Body of pancreas (tissue), 4 donors: ENCODE results near the gene PCSK1N. TPM values are rescaled to one million over a fixed set of nuclear protein-coding genes. Genes with fewer than 3 reads are reported as not detected.

Experiments
- ATAC-seq: fragments of 150-250 bp; one replicate; pipeline ENCODE4 v1.9.1; 2016
- DNase-seq, 4 donors: peaks; one replicate each; pipeline ENCODE4 v3.0.0-alpha.2; 2019
- H3K27ac ChIP-seq, 4 donors: fragments of 200-600 bp; sonication (generic); 1 replicate in 3 of 4; 2 replicates in 1 of 4; pipeline versions ENCODE4 v1.5.1 to v1.6.1; 2016 to 2019; ENCODE audit warnings: mild to moderate bottlenecking in 1 of 4, mixed read lengths in 1 of 4, moderate library complexity in 1 of 4
- H3K27me3 ChIP-seq, 2 donors: fragments of 200-600 bp; sonication (generic); one replicate each; pipeline ENCODE4 v1.6.0; 2016; ENCODE audit warnings: mild to moderate bottlenecking in 1 of 2
- H3K36me3 ChIP-seq, 2 donors: fragments of 200-600 bp; sonication (generic); replicated peaks in 1 of 2; 2 replicates each; pipeline ENCODE4 v1.5.1; 2016; ENCODE audit warnings: low read depth in 2 of 2; ENCODE audit not compliant: insufficient read depth in 1 of 2
- H3K4me1 ChIP-seq: fragments of 200-600 bp; sonication (generic); one replicate; pipeline ENCODE4 v1.6.0; 2016
- H3K4me3 ChIP-seq, 2 donors: fragments of 200-600 bp; sonication (generic); 1 replicate in 1 of 2; 2 replicates in 1 of 2; pipeline ENCODE4 v1.5.1; 2016 to 2019
- H3K9me3 ChIP-seq, 3 donors: fragments of 200-600 bp; sonication (generic); 1 replicate in 2 of 3; 2 replicates in 1 of 3; pipeline ENCODE4 v1.5.1; 2016
- POLR2A ChIP-seq, 3 donors: fragments of 450-650 bp; IDR thresholded peaks; one replicate each; pipeline ENCODE4 v1.6.1; 2016; ENCODE audit warnings: antibody characterized with exemption in 3 of 3, mild to moderate bottlenecking in 2 of 3
- WGBS, 2 donors: methylation state at CpG; one replicate each; pipeline ENCODE4 v1.1.5; 2017; 5-methylcytosine and 5-hydroxymethylcytosine counted together
- intact Hi-C: fragments of 100-400 bp; cut with DNase I; formaldehyde crosslinking; loops from one replicate; pipeline ENCODE4 v1.15.1; 2023
- total RNA-seq, 2 donors: library from RNA; depleted of rRNA; stranded (reverse); fragments of >200 nt; gene quantifications; one replicate each; pipeline ENCODE4 v1.1.0, GENCODE V29; 2016
- TF ChIP-seq, protein P1 (sequence below), 7 experiments: fragments of 450-650 bp in 4 of 7; fragments of 200-600 bp in 3 of 7; sonication (generic) in 3 of 7; IDR thresholded peaks; one replicate each; pipeline ENCODE4 v1.5.1; 2016 to 2019; ENCODE audit warnings: antibody characterized with exemption in 7 of 7

The PCSK1N gene
- total RNA-seq, 2 donors from 2014 or later = 110 to 196 TPM

- H3K36me3 ChIP-seq = no peaks in the 10 kb centered on the region
- H3K27ac ChIP-seq = no peak overlapping the region
- intact Hi-C loops = no loop called here
- no peak for DNase-seq
- no peak for ATAC-seq
- no peaks in the 10 kb centered on the region for H3K4me1 ChIP-seq
- TF ChIP-seq POLR2A (IDR thresholded peaks at IDR 0.05) = no peak
- TF ChIP-seq, protein P1, sequence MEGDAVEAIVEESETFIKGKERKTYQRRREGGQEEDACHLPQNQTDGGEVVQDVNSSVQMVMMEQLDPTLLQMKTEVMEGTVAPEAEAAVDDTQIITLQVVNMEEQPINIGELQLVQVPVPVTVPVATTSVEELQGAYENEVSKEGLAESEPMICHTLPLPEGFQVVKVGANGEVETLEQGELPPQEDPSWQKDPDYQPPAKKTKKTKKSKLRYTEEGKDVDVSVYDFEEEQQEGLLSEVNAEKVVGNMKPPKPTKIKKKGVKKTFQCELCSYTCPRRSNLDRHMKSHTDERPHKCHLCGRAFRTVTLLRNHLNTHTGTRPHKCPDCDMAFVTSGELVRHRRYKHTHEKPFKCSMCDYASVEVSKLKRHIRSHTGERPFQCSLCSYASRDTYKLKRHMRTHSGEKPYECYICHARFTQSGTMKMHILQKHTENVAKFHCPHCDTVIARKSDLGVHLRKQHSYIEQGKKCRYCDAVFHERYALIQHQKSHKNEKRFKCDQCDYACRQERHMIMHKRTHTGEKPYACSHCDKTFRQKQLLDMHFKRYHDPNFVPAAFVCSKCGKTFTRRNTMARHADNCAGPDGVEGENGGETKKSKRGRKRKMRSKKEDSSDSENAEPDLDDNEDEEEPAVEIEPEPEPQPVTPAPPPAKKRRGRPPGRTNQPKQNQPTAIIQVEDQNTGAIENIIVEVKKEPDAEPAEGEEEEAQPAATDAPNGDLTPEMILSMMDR (IDR thresholded peaks at IDR 0.05) = no peak
- H3K9me3 ChIP-seq = no peaks in the 10 kb centered on the region
- WGBS, 2 donors = 54 to 77% methylated on average over 3 to 7 of the region's 7 CpGs
- no peak overlapping the region for H3K4me3 ChIP-seq
- no peaks in the 10 kb centered on the region for H3K27me3 ChIP-seq
Measured at GRCh38 chrX:48852857-48853256, 17.4 kb upstream of the PCSK1N start.

GRCh38 chrX:48848847-48849246, 13.4 kb upstream of the PCSK1N start:
- Histone ChIP-seq H3K27me3 (no peaks in the 10 kb centered on the region), H3K27ac (no peak overlapping the region), H3K4me3 (no peak overlapping the region), H3K9me3 (no peaks in the 10 kb centered on the region), H3K4me1 (no peaks in the 10 kb centered on the region), H3K36me3 (no peaks in the 10 kb centered on the region)
- WGBS, 2 donors = 30 to 36% methylated on average over 1 of the region's 1 CpG
- DNase-seq (no peak), ATAC-seq (no peak)
- intact Hi-C loops = no loop called here
- no peak for TF ChIP-seq POLR2A (IDR thresholded peaks at IDR 0.05)
- TF ChIP-seq, protein P1 (IDR thresholded peaks at IDR 0.05) = no peak

GRCh38 chrX:48839686-48840085, 4.3 kb upstream of the PCSK1N start:
- H3K4me3 ChIP-seq = no peak overlapping the region
- intact Hi-C loops = no loop called here
- no peaks in the 10 kb centered on the region for H3K27me3 ChIP-seq
- no peak for DNase-seq
- no peaks in the 10 kb centered on the region for H3K9me3 ChIP-seq
- H3K4me1 ChIP-seq = no peaks in the 10 kb centered on the region
- H3K27ac ChIP-seq = no peak overlapping the region
- TF ChIP-seq, protein P1 (IDR thresholded peaks at IDR 0.05) = no peak
- 77 to 84% methylated on average over 9 to 10 of the region's 10 CpGs for WGBS, 2 donors
- no peak for ATAC-seq
- H3K36me3 ChIP-seq = no peaks in the 10 kb centered on the region

DNA sequence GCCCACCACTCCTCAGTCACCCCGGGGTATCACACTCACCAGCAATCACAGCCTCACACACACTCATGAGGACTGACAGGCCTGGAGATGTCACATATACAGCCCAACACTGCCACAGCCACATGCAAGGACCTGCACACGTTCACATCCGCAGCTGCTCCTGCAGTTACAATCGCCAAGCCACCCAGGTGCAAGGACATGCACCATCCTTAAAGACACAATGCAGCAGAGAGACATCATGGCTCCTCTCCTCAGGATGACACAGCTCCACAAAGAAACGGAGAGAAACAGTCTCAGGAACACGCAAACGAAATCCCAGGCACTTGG, 1.1 kb downstream of the PCSK1N start:
- no peak for ATAC-seq
- intact Hi-C loops = no loop called here
- no peak overlapping the region for H3K27ac ChIP-seq
- TF ChIP-seq, protein P1 (IDR thresholded peaks at IDR 0.05) = no peak
- no peak for TF ChIP-seq POLR2A (IDR thresholded peaks at IDR 0.05)
- no peaks in the 10 kb centered on the region for H3K9me3 ChIP-seq
- no peaks in the 10 kb centered on the region for H3K4me1 ChIP-seq
- DNase-seq = no peak
- WGBS, 2 donors = 8% methylated on average over 2 to 7 of the region's 7 CpGs
- H3K36me3 ChIP-seq = no peaks in the 10 kb centered on the region
- H3K27me3 ChIP-seq = no peaks in the 10 kb centered on the region
- H3K4me3 ChIP-seq = no peak overlapping the region

DNA sequence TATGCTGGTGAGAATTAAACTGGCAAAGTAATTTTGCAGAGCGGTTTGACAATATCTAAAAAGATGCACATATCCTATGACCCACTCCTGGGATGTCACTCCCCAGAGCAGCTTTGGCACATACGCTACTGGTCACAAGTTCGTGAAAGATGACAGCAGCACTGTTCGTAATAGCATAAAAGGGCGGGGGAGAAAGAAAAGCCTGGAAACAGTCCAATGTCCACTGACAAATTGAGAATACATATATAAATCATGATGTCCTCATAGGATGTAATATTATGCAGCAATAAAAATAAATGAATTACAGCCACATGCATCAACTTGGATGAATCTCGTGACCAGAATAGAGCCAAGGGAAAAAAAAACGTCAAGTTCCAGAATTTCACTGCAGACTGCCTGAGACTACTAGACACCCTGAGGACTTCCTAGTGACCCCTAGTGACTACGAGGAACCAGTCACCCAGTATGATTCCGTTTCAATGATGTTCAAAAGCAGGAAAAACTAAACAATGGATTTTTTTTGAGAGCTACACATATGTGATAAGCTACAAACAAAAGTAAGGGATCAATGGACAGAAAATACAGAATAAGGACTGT, 1.8 kb downstream of the PCSK1N start:
- no peaks in the 10 kb centered on the region for H3K27me3 ChIP-seq
- no peaks in the 10 kb centered on the region for H3K9me3 ChIP-seq
- DNase-seq (no peak), ATAC-seq (no peak)
- 15 to 20% methylated on average over 8 to 9 of the region's 9 CpGs for WGBS, 2 donors
- H3K4me3 ChIP-seq = no peak overlapping the region
- no peak overlapping the region for H3K27ac ChIP-seq
- TF ChIP-seq POLR2A (IDR thresholded peaks at IDR 0.05) = no peak
- no peaks in the 10 kb centered on the region for H3K36me3 ChIP-seq
- intact Hi-C loops = no loop called here
- H3K4me1 ChIP-seq = no peaks in the 10 kb centered on the region
